Activated CD4-positive, alpha-beta T cell treated with anti-CD3 and anti-CD28 coated beads, Interleukin-2, amount 10 ng/mL, durations not matched to agents 24 days and 14 days (primary cell): ENCODE measurements around the gene SBF2. TPM values are rescaled to one million over a fixed set of nuclear protein-coding genes. Genes with fewer than 3 reads are reported as not detected.
A peak's percentile ranks its signal among the peaks of the same experiment; 100 is the strongest.

Source experiments
- DNase-seq: peaks from one replicate; pipeline ENCODE4 v3.0.0; 2022
- H3K27ac Mint-ChIP-seq: one replicate; pipeline ENCODE4 v1.8.0; 2022; ENCODE audit warnings: mild to moderate bottlenecking, mixed read lengths
- H3K27me3 Mint-ChIP-seq: one replicate; pipeline ENCODE4 v1.8.0; 2022; ENCODE audit warnings: mixed read lengths
- H3K36me3 Mint-ChIP-seq: one replicate; pipeline ENCODE4 v1.8.0; 2022; ENCODE audit warnings: low read depth, mild to moderate bottlenecking, mixed read lengths
- H3K4me1 Mint-ChIP-seq: one replicate; pipeline ENCODE4 v1.8.0; 2021; ENCODE audit warnings: mixed read lengths
- H3K4me3 Mint-ChIP-seq: one replicate; pipeline ENCODE4 v1.8.0; 2022; ENCODE audit warnings: mild to moderate bottlenecking, moderate library complexity, mixed read lengths
- H3K9me3 Mint-ChIP-seq: one replicate; pipeline ENCODE4 v1.8.0; 2021; ENCODE audit warnings: mixed read lengths
- intact Hi-C: fragments of 100-400 bp; cut with micrococcal nuclease; formaldehyde crosslinking; loops from one replicate; pipeline ENCODE4 v1.15.1; 2023
- total RNA-seq: library from RNA; stranded (reverse); gene quantifications from 2 replicates; pipeline ENCODE4 v1.2.3, GENCODE V29; 2022

SBF2 gene
- total RNA-seq: 7.1 and 9.1 TPM in 2 replicates

GRCh38 chr11:10293423-10294289 lies at the start of gene SBF2:
TSS of gene SBF2 (minus strand) at chr11:10294219. CDS start at chr11:10294069, 150 bp downstream.
- H3K9me3 Mint-ChIP-seq: no peaks in the 10 kb centered on the region
- DNase-seq: peak; percentile 93
- H3K27ac Mint-ChIP-seq: peak within 1 kb of the TSS; percentile 76
- peaks cover 51% of the 10 kb centered on the region for H3K27me3 Mint-ChIP-seq
- H3K36me3 Mint-ChIP-seq: no peaks in the 10 kb centered on the region
- H3K4me1 Mint-ChIP-seq: peaks cover 33% of the 10 kb centered on the region
- intact Hi-C loops: loop anchor here (1.0 kb wide), 1 partner anchor 11 kb away; no protein-coding TSS in a partner anchor
- peak within 1 kb of the TSS; percentile 82 for H3K4me3 Mint-ChIP-seq

DNA sequence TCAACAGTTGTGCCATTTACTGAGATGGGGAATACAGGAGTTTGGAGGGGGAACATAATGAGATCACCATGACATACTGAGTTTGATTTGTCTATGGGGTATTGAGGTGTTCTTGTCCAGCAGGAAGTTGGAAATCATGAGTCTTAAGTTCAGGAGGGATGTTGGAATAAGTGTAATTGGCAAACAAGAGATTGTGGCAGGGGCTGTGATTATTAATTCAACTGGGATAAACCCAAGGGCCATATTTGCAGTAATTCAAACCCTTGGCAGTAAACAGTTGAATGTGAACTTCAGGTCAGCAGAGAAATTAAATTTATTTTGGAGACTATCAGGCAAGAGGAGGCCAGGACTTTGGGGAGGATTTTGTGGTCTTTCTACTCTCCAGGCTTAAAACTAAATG lies 44.3 kb upstream of the SBF2 start:
- Mint-ChIP-seq H3K9me3 (no peaks in the 10 kb centered on the region), H3K4me1 (no peaks in the 10 kb centered on the region), H3K4me3 (no peak overlapping the region), H3K36me3 (no peaks in the 10 kb centered on the region), H3K27ac (no peak overlapping the region), H3K27me3 (peaks cover 16% of the 10 kb centered on the region)
- intact Hi-C loops: no loop called here
- no peak for DNase-seq

GRCh38 chr11:10333490-10333889 lies 39.5 kb upstream of the SBF2 start:
- no peak overlapping the region for H3K4me3 Mint-ChIP-seq
- H3K36me3 Mint-ChIP-seq: no peaks in the 10 kb centered on the region
- peaks cover 9% of the 10 kb centered on the region for H3K27me3 Mint-ChIP-seq
- peaks cover 5% of the 10 kb centered on the region for H3K9me3 Mint-ChIP-seq
- no peak overlapping the region for H3K27ac Mint-ChIP-seq
- H3K4me1 Mint-ChIP-seq: no peaks in the 10 kb centered on the region
- DNase-seq: no peak
- intact Hi-C loops: no loop called here

DNA sequence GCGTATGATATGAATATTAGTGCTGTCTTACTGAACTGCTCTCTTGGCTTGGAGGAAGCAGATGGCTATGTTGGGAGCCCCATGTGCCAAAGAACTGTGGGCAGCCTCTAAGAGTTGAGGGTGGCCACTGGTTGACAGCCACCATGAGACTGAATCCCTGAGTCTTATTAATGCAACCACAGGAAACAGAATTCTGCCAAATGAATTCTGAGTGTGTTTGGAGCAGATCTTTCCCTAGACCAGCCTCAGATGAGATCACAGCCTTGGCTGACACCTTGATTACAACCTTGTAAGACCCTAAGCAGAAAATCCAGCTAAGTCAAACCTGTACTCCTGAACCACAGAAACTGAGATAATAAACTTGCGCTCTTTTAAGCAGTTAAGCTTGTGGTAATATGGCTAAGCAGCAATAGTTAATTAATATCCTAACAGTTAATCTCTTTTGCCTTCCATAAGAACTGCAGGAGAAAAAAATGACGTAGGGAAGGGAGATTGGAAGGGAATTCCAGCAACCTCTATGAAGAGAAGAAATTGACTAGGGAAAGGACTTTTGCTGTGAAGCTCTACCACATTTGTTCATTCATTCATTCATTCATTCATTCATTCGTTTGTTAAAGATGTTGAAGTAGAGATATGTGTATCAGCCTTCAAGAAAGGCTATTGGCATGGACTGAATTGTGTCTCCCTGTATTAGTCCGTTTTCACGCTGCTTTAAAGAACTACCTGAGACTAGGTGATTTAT lies 37.7 kb upstream of the SBF2 start:
- Mint-ChIP-seq H3K27ac (no peak overlapping the region), H3K9me3 (peaks cover 5% of the 10 kb centered on the region), H3K4me1 (no peaks in the 10 kb centered on the region), H3K4me3 (no peak overlapping the region), H3K36me3 (no peaks in the 10 kb centered on the region), H3K27me3 (peaks cover 9% of the 10 kb centered on the region)
- intact Hi-C loops: no loop called here
- DNase-seq: no peak

GRCh38 chr11:10329935-10330334 lies 35.9 kb upstream of the SBF2 start:
- Mint-ChIP-seq H3K27me3 (peaks cover 14% of the 10 kb centered on the region), H3K4me1 (no peaks in the 10 kb centered on the region), H3K27ac (no peak overlapping the region), H3K9me3 (peaks cover 5% of the 10 kb centered on the region), H3K4me3 (no peak overlapping the region), H3K36me3 (no peaks in the 10 kb centered on the region)
- DNase-seq: no peak
- intact Hi-C loops: loop anchor here (10.0 kb wide), 1 partner anchor 255 kb away; no protein-coding TSS in a partner anchor

- no peak overlapping the region for H3K27ac Mint-ChIP-seq
- DNase-seq: no peak
- peaks cover 5% of the 10 kb centered on the region for H3K9me3 Mint-ChIP-seq
- H3K27me3 Mint-ChIP-seq: peaks cover 14% of the 10 kb centered on the region
- no peaks in the 10 kb centered on the region for H3K36me3 Mint-ChIP-seq
- intact Hi-C loops: loop anchor here (10.0 kb wide), 1 partner anchor 255 kb away; no protein-coding TSS in a partner anchor
- no peak overlapping the region for H3K4me3 Mint-ChIP-seq
- H3K4me1 Mint-ChIP-seq: no peaks in the 10 kb centered on the region
Measured at GRCh38 chr11:10329356-10329755, 35.3 kb upstream of the SBF2 start.

DNA sequence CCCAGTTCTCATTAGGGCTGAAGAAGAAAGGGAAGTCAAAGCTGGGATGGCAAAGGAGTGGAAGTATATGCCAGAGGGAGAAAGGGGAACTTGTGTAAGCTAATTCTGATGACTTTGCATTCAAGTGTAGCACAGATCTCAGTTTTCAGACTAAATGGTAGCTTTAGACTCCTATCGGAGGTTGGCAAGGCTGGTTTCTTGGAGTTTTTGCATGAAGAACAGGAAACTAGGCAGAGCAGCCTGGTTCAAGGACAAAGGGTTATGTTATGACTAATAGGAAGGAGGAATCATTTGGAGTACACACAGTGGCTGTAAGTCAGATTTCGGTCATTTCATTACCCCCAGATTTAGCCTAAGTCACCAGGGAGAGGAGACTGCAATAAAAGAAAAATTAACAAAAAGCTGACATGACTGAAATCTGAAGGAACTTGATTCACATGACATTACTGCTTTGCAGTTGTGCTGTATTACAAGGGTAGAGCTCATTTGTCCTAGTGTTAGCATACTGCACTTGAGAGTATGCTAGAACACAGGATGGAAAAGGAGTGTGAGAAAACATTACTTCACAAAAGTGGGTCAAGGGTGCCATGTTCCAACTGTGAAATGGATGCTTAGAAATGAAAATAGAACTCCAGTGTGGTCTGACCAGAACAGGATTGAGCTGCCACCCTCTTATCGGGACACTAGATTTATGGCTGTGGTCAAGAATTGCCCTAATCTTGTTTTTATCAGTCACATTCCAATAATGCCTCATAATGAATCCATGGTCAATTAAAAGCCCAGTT lies 34.5 kb upstream of the SBF2 start:
- no peak overlapping the region for H3K27ac Mint-ChIP-seq
- H3K4me1 Mint-ChIP-seq: peaks cover 1% of the 10 kb centered on the region
- no peak overlapping the region for H3K4me3 Mint-ChIP-seq
- DNase-seq: no peak
- peaks cover 5% of the 10 kb centered on the region for H3K9me3 Mint-ChIP-seq
- H3K36me3 Mint-ChIP-seq: no peaks in the 10 kb centered on the region
- intact Hi-C loops: loop anchor here (10.0 kb wide), 1 partner anchor 254 kb away; no protein-coding TSS in a partner anchor
- H3K27me3 Mint-ChIP-seq: peaks cover 18% of the 10 kb centered on the region

- H3K4me3 Mint-ChIP-seq: no peak overlapping the region
- intact Hi-C loops: loop anchor here (10.0 kb wide), 1 partner anchor 252 kb away; no protein-coding TSS in a partner anchor
- H3K9me3 Mint-ChIP-seq: peaks cover 5% of the 10 kb centered on the region
- H3K27ac Mint-ChIP-seq: no peak overlapping the region
- no peaks in the 10 kb centered on the region for H3K36me3 Mint-ChIP-seq
- peaks cover 18% of the 10 kb centered on the region for H3K27me3 Mint-ChIP-seq
- no peak for DNase-seq
- H3K4me1 Mint-ChIP-seq: peaks cover 14% of the 10 kb centered on the region
Measured at GRCh38 chr11:10327254-10327653, 33.2 kb upstream of the SBF2 start.

DNA sequence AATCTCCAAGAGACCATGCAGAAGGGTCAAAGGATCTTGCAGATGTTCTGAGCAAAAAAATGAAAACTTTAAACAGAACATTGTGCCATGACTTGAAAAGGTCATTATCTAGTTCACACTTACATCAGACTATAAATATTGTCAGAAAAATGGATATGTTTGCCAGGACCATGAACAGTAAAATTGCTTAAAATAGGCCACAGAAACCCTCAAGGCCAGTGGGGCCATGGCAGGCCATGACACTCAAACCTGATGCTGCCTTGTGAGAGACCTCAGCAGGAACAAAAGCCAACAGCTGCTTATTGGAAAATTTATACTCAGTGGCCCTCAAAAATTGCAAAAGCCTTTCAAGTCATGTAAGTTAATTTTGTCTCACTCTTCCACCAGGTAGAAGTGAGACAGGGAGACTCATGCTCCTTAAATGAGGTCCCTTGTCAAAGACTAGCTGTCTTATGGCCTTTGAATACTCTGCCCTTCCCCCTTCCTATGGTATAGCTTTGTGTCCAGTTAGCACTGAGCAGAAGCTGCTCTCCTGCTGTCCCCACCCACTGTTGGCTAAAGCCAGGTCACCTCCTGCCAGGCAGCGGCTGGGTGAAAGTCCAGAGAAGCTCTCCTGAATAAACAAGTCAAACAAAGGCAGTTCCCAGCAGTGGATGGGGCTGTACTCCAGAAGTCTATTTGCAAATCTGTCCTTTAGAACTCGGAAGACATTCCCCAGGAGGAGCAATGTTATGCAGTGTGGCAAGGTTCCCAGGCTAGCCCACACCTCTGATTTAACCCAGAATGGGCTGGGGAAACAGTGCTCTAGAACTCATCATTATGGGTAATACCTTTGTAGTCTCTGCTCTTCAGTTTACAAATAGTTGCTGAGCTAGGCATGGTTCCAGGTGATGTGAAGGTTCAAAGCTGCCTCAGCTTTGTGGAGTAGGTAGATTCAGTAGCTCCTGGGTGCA lies 32.3 kb upstream of the SBF2 start:
- intact Hi-C loops: loop anchor here (10.0 kb wide), 1 partner anchor 251 kb away; no protein-coding TSS in a partner anchor
- Mint-ChIP-seq H3K4me3 (no peak overlapping the region), H3K9me3 (no peaks in the 10 kb centered on the region), H3K36me3 (no peaks in the 10 kb centered on the region), H3K4me1 (peaks cover 15% of the 10 kb centered on the region), H3K27me3 (peaks cover 18% of the 10 kb centered on the region), H3K27ac (no peak overlapping the region)
- no peak for DNase-seq

DNA sequence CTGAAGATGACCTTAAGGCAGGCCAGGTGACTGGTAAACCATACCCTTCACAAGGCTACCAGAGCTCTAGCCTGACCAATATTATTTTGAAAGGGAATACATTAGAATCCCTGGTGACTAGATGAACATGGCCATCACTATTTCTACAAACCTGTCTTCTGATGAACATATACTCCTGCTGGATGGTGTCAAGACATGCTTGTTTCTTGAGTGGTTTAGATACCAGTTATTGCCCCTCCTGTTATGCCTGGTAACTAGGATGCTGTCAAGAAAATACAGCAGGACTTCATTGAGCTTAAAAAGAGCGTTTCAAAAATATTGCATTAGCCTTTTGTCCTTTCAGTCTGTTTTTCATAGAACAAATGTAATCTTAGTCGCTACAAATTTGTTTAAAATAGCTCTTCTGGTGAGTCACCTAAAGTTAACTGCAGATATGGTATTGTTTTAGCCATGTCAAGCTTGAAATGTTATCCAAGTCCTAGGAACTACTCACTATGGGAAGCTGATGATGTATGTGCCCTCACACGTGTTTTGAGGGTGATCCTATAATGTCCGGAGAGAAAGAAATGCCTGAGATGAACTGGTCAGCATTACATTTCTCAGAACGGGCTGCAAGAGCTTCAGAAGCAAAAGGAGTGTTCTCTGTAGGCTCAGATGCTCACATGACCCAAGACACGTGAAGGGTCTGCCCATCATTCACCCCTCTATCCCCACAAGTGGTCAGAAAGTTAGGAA lies 31.4 kb upstream of the SBF2 start:
- no peak overlapping the region for H3K4me3 Mint-ChIP-seq
- H3K4me1 Mint-ChIP-seq: peaks cover 15% of the 10 kb centered on the region
- H3K27me3 Mint-ChIP-seq: peaks cover 18% of the 10 kb centered on the region
- no peak overlapping the region for H3K27ac Mint-ChIP-seq
- no peaks in the 10 kb centered on the region for H3K36me3 Mint-ChIP-seq
- H3K9me3 Mint-ChIP-seq: no peaks in the 10 kb centered on the region
- DNase-seq: no peak
- intact Hi-C loops: loop anchor here (10.0 kb wide), 1 partner anchor 251 kb away; no protein-coding TSS in a partner anchor

DNA sequence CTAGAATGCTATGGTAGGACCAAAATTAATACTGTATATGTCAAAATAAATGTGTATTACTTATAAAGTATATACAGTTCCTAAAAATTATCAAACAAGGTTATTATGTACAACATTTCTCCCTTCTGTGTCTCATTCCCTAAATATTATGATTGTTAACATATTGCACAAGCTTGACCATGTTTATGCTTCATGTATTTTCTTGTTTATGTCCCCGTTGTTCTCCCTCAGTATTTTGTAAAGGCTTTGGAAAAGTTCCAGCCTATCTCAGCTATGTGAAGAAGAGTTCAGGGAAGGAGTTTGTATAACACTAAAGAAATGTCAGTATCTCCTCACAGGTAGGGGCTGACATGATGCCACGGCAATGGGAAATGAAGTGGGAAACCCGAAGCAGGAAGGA lies 30.5 kb upstream of the SBF2 start:
- H3K9me3 Mint-ChIP-seq: no peaks in the 10 kb centered on the region
- intact Hi-C loops: loop anchor here (5.0 to 10.0 kb wide), 3 partner anchors 250 to 462 kb away; no protein-coding TSS in a partner anchor
- no peak for DNase-seq
- peaks cover 16% of the 10 kb centered on the region for H3K27me3 Mint-ChIP-seq
- H3K27ac Mint-ChIP-seq: no peak overlapping the region
- H3K4me1 Mint-ChIP-seq: peaks cover 17% of the 10 kb centered on the region
- no peak overlapping the region for H3K4me3 Mint-ChIP-seq
- H3K36me3 Mint-ChIP-seq: no peaks in the 10 kb centered on the region

DNA sequence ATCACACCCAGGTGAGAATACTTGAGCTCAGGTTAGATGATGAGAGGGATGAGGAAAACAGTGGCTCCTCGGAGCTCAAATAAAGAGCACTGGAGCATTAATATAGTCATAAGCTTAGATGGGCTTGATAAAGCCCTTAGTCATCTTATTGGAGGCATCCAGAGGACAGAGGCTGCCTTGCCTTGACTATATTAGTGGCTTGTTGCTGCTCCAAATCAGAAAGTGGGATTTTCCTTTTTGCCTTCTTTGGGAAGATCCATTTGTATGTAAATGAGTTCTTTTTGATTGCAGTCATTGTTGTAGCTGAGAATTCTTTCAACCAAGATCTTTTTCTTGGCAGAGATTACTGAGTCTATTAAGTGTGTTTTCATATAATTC lies 29.8 kb upstream of the SBF2 start:
- Mint-ChIP-seq H3K9me3 (no peaks in the 10 kb centered on the region), H3K27me3 (peaks cover 13% of the 10 kb centered on the region), H3K36me3 (no peaks in the 10 kb centered on the region), H3K4me3 (no peak overlapping the region), H3K27ac (no peak overlapping the region), H3K4me1 (peaks cover 17% of the 10 kb centered on the region)
- DNase-seq: no peak
- intact Hi-C loops: loop anchor here (1.0 to 10.0 kb wide), 7 partner anchors 16 to 710 kb away; no protein-coding TSS in a partner anchor
